GM12874 (cell line): ENCODE data around the gene SLCO2A1.

ENCODE experiments used
- CTCF ChIP-seq: IDR thresholded peaks from 2 replicates; pipeline ENCODE4 v1.5.1; 2011; ENCODE audit warnings: low read depth, mild to moderate bottlenecking, control low read depth, low read length, moderate library complexity; ENCODE audit not compliant: insufficient read depth

The SLCO2A1 gene

DNA sequence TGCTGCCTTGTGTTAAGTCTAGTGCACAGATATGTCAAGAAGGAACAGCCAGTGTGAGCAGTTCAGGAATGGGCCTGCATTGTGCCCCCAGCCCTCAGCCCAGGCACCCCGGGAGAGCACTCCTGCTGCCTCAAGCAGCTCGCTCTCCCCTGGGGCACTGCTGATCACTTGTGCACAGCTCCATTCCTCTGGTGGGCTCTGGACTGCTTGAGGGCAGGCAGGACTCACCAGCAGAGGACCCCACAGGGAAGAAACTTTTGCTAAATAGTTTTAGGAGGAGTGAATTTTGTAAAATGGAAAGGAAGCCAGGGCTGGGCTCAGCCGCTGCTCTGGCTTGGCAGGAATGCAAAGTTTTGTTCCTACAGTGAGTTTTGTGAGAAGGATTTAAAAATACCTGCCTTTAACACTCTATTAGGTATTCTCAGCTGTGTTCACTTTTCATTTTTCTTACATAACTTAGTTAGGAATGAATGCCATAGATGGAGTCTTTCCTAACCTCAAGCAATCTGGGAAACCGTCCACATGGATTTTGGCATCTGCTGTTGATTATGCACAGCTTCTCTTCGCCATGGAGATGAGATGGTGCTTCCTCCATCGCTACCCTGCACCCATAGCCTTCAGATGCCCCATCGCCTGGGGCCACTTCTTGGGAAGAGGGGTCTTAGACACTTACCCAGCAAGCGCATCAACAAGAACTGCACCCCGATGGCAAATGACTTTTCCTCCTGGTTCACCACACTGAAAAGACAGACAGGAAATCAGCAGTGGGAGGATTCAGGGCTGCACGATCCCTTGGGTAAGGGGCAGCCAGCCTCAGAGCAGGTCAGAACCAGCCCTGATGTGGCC is 91.7 kb downstream of the SLCO2A1 start:
- no peak for TF ChIP-seq CTCF

DNA sequence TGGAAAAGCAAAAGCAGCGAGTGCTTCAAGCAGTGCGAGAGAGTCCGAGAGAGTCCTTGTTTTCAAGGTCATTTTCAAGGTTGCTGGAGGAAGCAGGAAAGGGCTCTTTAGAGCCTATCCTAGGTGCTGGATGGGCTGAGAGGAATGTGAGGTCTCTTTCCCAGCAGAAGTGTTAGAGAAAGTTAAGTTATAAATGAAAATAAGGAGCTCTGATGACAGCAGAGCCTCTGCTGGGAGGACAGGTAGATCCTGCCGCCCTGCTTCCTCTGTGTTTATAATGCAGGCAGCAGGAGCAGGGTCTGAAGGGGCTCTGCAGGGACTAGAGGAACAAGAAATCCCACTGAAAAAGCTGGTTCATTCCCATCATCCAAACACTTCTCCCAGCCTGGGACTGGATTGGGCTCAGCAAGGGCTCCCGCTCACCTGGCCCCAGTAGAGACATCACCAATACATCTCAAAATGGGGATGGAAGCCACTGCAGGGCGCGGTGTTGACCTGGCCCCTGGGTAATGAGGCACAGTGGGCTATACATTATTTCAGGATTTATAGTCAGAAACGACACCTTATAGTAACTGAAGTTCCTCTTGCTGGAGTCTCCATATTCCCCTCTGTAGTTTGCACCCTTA is 92.6 kb downstream of the SLCO2A1 start:
- no peak for TF ChIP-seq CTCF

DNA sequence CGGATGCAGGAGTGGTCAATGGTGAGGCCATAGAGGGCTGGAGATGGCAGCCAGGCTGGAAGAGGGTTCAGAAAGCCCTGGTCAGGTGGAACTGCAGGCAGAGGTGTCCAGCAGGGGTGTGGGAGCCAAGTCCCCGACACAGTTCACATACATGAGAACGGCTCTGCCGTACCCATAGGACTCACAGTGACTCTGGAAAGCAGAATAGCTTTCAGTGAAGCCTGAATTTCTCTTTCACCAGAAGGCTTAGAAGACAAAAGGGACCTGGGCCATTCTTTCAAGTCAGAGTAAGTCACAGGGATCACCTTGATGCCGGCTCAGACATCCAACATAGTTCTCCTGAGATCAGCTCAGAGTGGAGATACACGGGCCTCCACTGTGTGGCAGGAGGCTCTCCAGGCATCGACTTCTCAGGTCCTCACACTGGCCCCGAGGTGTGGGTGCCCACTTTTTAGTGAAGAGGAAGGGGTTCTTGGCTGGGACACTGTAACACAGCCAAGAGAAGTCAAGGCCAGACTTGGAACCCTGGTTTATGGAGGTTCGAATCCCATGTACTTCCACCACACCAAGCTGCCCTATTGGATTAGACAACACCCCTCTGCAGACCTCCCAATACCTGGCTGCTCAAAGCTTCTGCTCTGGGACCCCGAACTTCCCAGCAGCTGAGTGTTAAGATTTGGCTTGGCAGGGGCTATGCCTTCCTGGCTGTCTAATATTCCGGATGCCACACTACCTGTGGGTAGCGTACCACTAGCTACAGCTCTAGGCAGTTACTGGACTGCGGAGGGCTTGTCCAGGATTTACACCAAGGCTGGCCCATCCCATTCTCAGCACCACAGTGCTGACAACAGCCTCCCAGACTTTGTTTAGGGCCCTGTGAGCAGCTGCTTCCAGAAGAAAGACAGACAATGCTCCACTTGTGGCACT is 93.6 kb downstream of the SLCO2A1 start:
- no peak for TF ChIP-seq CTCF

- no peak for TF ChIP-seq CTCF
These were observed 94.5 kb downstream of the SLCO2A1 start for GRCh38 chr3:133934996-133935842.

DNA sequence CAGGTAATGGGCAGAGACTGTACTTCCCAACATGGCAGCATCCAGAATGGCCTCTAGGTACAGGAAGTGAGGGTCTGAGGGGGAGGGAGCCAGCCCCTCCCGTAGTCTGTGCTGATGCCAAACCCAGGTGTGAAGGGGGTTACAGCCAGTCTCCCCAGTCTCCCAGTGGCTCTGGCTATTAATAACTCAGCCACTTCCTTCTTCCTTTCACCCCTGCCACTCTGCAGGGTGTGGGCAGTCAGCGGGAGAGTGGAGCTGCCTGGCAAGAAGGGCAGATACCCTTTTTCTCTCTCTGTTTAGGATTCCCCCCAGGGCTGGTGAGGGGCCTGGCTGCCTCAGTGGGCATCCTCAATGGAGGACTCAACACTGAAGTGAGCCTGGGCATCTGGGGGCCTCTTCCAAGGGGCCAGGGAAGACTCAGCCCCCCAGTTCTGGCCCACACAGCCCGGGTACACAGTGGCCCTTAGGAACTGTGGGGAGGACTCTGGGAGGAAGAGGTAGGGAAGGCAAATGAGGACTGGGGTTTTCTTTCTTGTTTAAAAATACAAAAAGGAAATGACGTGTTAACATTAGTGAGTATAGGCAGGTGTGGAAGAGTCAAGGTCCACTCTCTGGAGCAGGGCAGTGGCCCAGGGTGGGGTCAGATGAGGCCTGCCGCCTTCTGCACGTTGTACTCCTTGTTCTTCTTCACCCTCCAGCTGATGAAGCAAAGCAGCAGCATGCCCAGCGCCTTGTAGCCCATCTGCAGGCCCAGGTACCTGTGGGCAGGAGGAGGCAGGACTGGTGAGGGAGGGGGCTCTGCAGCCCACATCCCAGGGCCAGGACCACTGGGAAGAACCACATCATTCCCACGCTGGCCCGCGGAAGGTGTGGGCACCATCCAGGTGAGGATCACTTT is 95.4 kb downstream of the SLCO2A1 start:
- no peak for TF ChIP-seq CTCF

GRCh38 chr3:133933097-133934024 is 96.4 kb downstream of the SLCO2A1 start:
- no peak for TF ChIP-seq CTCF
